Hair follicle dermal papilla cell (primary cell): ENCODE data around the gene COL3A1. TPM values are rescaled to one million over a fixed set of nuclear protein-coding genes. Genes with fewer than 3 reads are reported as not detected.

Source experiments
- small RNA-seq: library from RNA; depleted of rRNA; stranded (forward); fragments of <200 nt; gene quantifications from one replicate; pipeline ENCODE3, GENCODE V24; 2012
- total RNA-seq: library from RNA; depleted of rRNA; stranded (reverse); fragments of >200 nt; gene quantifications from 2 replicates; pipeline ENCODE4 v1.2.3, GENCODE V29; 2012

COL3A1 gene
- 2,590 and 3,798 TPM in 2 replicates for total RNA-seq

DNA sequence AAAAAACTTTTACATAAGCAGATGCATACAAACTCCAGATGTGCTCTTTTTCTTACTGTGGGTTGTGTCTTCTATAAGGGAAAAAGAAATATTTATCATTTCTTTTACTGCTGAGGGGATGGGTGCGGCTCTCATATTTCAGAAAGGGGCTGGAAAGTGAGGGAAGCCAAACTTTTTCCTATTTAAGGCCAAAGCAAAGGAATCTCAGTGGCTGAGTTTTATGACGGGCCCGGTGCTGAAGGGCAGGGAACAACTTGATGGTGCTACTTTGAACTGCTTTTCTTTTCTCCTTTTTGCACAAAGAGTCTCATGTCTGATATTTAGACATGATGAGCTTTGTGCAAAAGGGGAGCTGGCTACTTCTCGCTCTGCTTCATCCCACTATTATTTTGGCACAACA is at the start of gene COL3A1:
Gene COL3A1 (plus strand): TSS at position 210 of the 400 bp plus-strand sequence. CDS start 117 bp downstream, at position 327.

Small RNAs within 50 kb of the gene (small RNA-seq; reads per million reads assigned to genes)
- gene MIR1245A, result 10.9 reads per million, percentile 91 among the genes with 10 or more reads in this experiment

Other genes with a start within 250 kb of the COL3A1 start
- 764 and 1,022 TPM in 2 replicates for gene COL5A2, start 205.4 kb downstream of the COL3A1 start, total RNA-seq